Measurements from ENCODE around the gene NLGN1. TPM values are rescaled to one million over a fixed set of nuclear protein-coding genes. Genes with fewer than 3 reads are reported as not detected.

Gene NLGN1
- total and polyA plus RNA-seq, 2 of the 8 experiments (the other 6 are each of a cell fraction or from before 2014, with no cell fraction given): 7.8 to 14.8 TPM

DNA sequence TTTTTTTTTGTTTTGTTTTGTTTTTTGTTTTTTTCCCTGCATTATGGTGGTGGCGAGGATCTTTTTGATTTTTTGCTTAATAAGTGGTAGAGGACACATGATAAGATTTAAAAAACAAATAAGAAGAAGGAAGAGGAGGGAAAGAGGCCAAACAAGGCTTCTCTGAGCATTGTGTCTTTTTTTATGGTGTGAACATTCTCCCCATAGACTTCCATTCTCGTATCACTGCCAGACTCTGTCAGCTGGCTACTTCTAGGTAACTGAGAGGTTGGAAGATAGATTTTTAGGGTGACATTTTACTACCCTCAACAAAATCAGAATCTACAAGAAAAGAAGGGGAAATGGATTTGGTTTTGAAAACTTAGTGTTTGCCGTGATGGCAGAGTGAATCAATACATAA lies 3.8 kb downstream of the NLGN1 start:
- TF ChIP-seq CBX8 (IDR thresholded peaks at IDR 0.05; ENCODE audit: borderline replicate concordance, low read depth, low read length) (no peak), BCL11A (IDR thresholded peaks at IDR 0.05; ENCODE audit: low read depth in 2 of 2, low read length in 2 of 2) (no peak), TBP (IDR thresholded peaks at IDR 0.05; ENCODE audit: low read depth, low read length) (no peak), PHF8 (conservative IDR thresholded peaks at IDR 0.05; ENCODE audit: low read depth, low read length) (no peak), USF2 (IDR thresholded peaks at IDR 0.05; ENCODE audit: low read length) (no peak), HDAC6 (IDR thresholded peaks at IDR 0.05; ENCODE audit: low read depth, low read length) (no peak)
- TF ChIP-seq, protein P1, sequence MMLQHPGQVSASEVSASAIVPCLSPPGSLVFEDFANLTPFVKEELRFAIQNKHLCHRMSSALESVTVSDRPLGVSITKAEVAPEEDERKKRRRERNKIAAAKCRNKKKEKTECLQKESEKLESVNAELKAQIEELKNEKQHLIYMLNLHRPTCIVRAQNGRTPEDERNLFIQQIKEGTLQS (IDR thresholded peaks at IDR 0.05; ENCODE audit: insufficient read depth, low read depth, low read length): no peak
- H3K18ac ChIP-seq (ENCODE audit: extremely low read depth, low read length): no peak overlapping the region

More for the DNA sequence above, 3.8 kb downstream of the NLGN1 start:
- Histone ChIP-seq H2BK5ac (ENCODE audit: low read depth, low read length) (no peak overlapping the region), H2BK20ac (ENCODE audit: low read length) (no peak overlapping the region), H3K4me2 (ENCODE audit: insufficient read depth in 1 of 2, low read depth in 2 of 2, low read length in 2 of 2) (no peak overlapping the region), H2AFZ (ENCODE audit: low read length) (no peak overlapping the region), H3K27ac (ENCODE audit: low read depth, low read length) (no peak overlapping the region), H3K9me3 (ENCODE audit: insufficient read depth in 2 of 2, low read depth in 1 of 2, low read length in 1 of 2) (no peaks in the 10 kb centered on the region), H3K4ac (replicated peaks; ENCODE audit: insufficient read length, low read depth, low read length) (no peak overlapping the region), H2BK120ac (replicated peaks; ENCODE audit: low read depth, low read length) (no peak overlapping the region), H3K9ac (replicated peaks in 1 of 4; ENCODE audit: extremely low read depth in 1 of 4, low read depth in 3 of 4, low read length in 3 of 4) (no peak overlapping the region), H2BK15ac (ENCODE audit: low read length) (no peak overlapping the region), H3K79me1 (ENCODE audit: low read depth, low read length) (no peaks in the 10 kb centered on the region), H4K91ac (replicated peaks; ENCODE audit: insufficient read length, low read length) (no peak overlapping the region), H2AK5ac (ENCODE audit: low read depth, low read length) (no peak overlapping the region), H3K36me3 (ENCODE audit: control insufficient read depth in 2 of 4, insufficient read depth in 4 of 4, low read length in 3 of 4) (no peaks in the 10 kb centered on the region), H3K4me3 (ENCODE audit: extremely low read depth in 1 of 4, insufficient read depth in 2 of 4, low read depth in 3 of 4, low read length in 4 of 4) (no peak overlapping the region), H3K4me1 (replicated peaks in 1 of 4; ENCODE audit: control insufficient read depth in 3 of 4, insufficient read depth in 4 of 4, low read length in 3 of 4) (no peaks in the 10 kb centered on the region), H3K23ac (ENCODE audit: insufficient read length) (no peak overlapping the region), H4K8ac (ENCODE audit: extremely low read depth, insufficient read depth, low read length) (no peak overlapping the region), H3K56ac (replicated peaks; ENCODE audit: insufficient read length, low read depth, low read length) (no peak overlapping the region), H3K79me2 (ENCODE audit: control insufficient read depth in 1 of 2, insufficient read depth in 2 of 2, low read length in 2 of 2) (peaks cover 0 to 8% of the 10 kb centered on the region in 2 experiments; a peak in 2 of 4 replicates), H4K20me1 (replicated peaks in 1 of 2; ENCODE audit: control insufficient read depth in 1 of 2, insufficient read depth in 2 of 2, low read length in 2 of 2) (no peaks in the 10 kb centered on the region), H3K23me2 (ENCODE audit: low read depth, low read length) (peaks cover 2% of the 10 kb centered on the region), H4K5ac (ENCODE audit: insufficient read length, low read depth, low read length) (no peak overlapping the region), H3K14ac (ENCODE audit: insufficient read length) (no peak overlapping the region), H3K27me3 (replicated peaks in 1 of 4; ENCODE audit: control insufficient read depth in 3 of 4, extremely low read depth in 1 of 4, insufficient read depth in 3 of 4, low read length in 3 of 4) (peaks cover 0 to 4% (median 2%) of the 10 kb centered on the region in 4 experiments; a peak in 2 of 7 replicates), H2BK12ac (ENCODE audit: low read depth, low read length) (no peak overlapping the region)
- 56% methylated on average over 3 of the region's 3 CpGs; no CpG with 5 or more reads in 1 of the 2 experiments for WGBS, 2 experiments (ENCODE audit: extremely low coverage in 1 of 2, insufficient coverage in 1 of 2, insufficient read length in 1 of 2, insufficient replicate concordance in 2 of 2, low coverage in 1 of 2, low lambda C conversion rate in 2 of 2, missing lambda C conversion rate in 1 of 2)
- FAIRE-seq (no peak), DNase-seq (ENCODE audit: low read depth in 1 of 2, low spot score in 2 of 2) (no peak)
- ChIA-PET POLR2A (ENCODE audit: partially characterized antibody) (no interaction called here), CTCF (ENCODE audit: partially characterized antibody) (no interaction called here)
